Stomach (tissue), 4 donors: ENCODE data around the gene MEOX2.

Experiments
- CTCF ChIP-seq, 7 experiments: fragments of 450-650 bp in 4 of 7; fragments of 200-600 bp in 3 of 7; sonication (generic) in 3 of 7; IDR thresholded peaks; one replicate each; pipeline ENCODE4 v1.5.1; 2016 to 2019; ENCODE audit warnings: antibody characterized with exemption in 7 of 7, control low read depth in 2 of 7, mild to moderate bottlenecking in 1 of 7
- POLR2A ChIP-seq, 4 donors: fragments of 450-650 bp; IDR thresholded peaks; one replicate each; pipeline ENCODE4 v1.6.1; 2016; ENCODE audit warnings: antibody characterized with exemption in 4 of 4, control low read depth in 2 of 4, mild to moderate bottlenecking in 1 of 4, moderate library complexity in 1 of 4

GRCh38 chr7:15725051-15725450 is 38.6 kb upstream of the MEOX2 start:
- TF ChIP-seq POLR2A (IDR thresholded peaks at IDR 0.05) (no peak), CTCF (IDR thresholded peaks at IDR 0.05) (no peak)
